ENCODE data around the gene PLPP4.

GRCh38 chr10:120578890-120579289 lies 121.9 kb downstream of the PLPP4 start:
- TF ChIP-seq CTCF (IDR thresholded peaks at IDR 0.05) (no peak), POLR2A (IDR thresholded peaks at IDR 0.05) (no peak)
